Epithelial cell of esophagus (primary cell): ENCODE data around the gene ELMO2.

Source experiments
- DNase-seq: peaks from one replicate; pipeline ENCODE4 v3.0.0; 2010; ENCODE audit warnings: low read depth
- H3K4me3 ChIP-seq: 2 replicates; pipeline ENCODE4 v1.5.1; 2011; ENCODE audit warnings: mild to moderate bottlenecking, low read length, control low read depth
- TF ChIP-seq, protein P1 (sequence below): IDR thresholded peaks from 2 replicates; pipeline ENCODE4 v1.5.1; 2011; ENCODE audit warnings: low read depth, mild to moderate bottlenecking, low read length, control low read depth, inconsistent platforms; ENCODE audit not compliant: insufficient read depth; ENCODE audit errors: missing control alignments

Gene ELMO2

DNA sequence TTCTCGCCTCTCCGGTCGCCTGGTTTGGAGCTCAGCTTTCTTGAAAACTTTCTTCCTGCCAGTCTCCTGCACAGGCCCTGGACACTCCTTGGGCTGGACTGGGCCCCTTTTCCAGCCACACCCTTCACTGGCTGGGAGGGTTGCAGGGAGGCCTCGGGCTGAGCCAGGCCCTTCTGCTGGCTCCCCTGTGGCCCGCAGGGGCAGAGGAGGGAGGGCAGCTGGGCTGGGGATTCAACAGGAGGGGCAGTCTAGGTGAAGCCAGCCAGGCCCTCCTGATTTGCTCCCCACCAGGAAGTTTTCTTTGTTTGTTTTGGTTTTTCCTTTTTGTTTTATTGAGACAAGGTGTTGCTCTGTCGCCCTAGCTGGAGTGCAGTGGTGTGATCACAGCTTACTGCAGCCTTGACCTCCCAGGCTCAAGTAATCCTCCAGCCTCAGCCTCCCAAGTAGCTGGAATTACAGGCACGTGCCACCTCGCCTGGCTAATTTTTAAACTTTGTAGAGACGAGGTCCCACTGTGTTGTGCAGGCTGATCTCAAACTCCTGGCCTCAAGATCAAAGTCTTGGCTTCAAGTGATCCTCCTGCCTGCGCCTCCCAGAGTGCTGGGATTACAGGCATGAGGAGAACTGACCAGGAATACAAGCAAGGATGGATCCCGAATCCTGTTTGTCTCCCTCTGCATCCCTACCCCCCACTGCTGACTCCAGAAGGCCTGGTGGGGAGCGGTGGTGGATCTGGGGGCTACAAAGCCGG lies 74.6 kb downstream of the ELMO2 start:
- TF ChIP-seq, protein P1, sequence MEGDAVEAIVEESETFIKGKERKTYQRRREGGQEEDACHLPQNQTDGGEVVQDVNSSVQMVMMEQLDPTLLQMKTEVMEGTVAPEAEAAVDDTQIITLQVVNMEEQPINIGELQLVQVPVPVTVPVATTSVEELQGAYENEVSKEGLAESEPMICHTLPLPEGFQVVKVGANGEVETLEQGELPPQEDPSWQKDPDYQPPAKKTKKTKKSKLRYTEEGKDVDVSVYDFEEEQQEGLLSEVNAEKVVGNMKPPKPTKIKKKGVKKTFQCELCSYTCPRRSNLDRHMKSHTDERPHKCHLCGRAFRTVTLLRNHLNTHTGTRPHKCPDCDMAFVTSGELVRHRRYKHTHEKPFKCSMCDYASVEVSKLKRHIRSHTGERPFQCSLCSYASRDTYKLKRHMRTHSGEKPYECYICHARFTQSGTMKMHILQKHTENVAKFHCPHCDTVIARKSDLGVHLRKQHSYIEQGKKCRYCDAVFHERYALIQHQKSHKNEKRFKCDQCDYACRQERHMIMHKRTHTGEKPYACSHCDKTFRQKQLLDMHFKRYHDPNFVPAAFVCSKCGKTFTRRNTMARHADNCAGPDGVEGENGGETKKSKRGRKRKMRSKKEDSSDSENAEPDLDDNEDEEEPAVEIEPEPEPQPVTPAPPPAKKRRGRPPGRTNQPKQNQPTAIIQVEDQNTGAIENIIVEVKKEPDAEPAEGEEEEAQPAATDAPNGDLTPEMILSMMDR, result no peak
- H3K4me3 ChIP-seq, result no peak overlapping the region
- DNase-seq, result no peak

DNA sequence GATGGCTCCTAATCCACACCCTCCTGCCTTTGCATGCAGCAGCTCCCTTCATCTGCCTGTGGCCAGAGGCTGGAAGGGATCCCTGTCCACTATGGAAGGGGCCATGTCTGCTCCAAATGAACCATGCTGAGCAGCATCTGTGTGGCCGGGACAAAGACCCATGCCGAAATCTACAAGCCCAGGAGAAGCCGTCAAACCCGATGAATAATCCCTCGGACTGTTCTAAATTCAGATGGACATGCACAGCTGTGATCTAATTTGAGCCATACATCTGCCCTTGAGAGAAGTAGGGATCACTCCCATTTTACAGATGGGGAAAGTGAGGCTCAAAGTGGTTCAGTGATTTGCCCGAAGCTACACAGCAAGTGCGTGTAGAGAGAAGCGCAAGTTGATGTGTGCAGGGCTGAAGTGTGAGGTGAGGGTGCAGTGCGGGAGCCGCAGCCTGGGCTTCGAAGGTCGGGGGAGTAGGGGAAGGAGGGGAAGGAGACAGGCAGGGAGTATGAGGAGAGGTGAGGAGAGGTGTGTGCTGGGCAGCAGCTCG lies 75.5 kb downstream of the ELMO2 start:
- H3K4me3 ChIP-seq, result no peak overlapping the region
- TF ChIP-seq, protein P1, result no peak
- DNase-seq, result no peak

DNA sequence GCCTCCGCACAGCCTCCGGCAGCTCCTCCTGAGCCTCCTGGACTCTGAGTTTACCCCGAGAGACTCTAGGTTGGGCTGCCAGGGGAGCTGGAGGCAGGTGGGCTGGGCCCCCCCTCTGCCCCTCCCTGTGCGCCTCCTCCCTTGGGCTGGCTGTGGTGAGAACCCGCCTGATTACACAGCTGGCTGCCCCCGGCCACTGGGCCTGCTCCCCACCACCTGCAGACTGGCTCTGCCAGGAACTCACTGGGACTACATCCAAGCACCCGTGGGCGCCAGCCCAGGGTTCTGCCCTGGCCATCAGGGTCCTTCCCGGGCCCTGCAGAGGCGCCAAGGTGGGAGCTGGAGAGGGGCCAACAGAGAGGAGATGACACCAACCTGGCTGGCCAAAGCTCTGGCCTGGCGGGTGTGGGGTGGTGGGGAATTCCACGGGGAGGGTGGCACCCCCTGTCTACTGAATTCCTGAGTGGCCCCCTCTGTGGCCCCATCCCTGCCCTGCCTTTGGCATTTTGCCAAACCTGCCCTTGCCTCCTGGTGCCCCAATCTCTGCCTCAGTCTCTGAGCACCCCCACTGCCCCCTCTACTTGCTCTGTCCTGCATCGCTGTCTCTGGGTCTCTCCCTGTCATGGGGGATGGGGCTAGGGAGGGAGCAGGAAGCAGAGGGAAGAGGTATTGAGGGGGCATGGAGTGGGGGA lies 76.2 kb downstream of the ELMO2 start:
- TF ChIP-seq, protein P1, result no peak
- no peak for DNase-seq
- no peak overlapping the region for H3K4me3 ChIP-seq

DNA sequence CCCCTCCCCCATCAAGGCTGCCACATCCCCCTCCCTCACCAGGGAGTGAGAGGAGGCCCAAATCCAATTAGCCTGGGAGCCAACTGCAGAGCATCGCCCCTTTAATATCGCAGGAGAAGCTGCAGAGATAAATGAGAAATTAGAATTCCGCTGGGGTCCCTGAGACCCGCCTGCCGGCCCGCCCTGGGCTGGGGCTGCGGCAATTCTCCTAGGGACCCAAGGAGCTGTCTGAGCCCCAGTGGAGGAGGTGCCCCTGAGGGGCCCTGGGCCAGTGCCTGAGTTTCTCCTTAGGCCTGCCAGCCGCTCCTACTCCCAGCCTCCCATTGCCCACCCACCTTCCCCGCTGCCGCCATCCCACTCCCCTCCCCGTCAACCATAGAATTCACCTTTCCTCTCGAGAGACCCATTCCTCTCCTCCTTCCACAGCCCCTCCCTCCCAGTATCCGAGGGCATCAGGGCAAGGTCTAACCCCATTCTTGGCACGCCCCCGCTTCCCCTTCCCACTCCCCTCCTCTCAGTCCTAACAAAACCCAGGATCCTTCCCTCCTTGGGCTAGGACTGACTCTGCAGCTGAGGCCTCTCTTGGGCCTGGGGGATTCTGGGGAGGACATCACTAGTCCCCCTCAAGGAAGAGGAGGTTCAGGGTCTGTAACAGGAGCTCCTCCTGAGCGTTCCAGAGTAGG lies 78.1 kb downstream of the ELMO2 start:
- no peak overlapping the region for H3K4me3 ChIP-seq
- DNase-seq, result no peak
- TF ChIP-seq, protein P1, result no peak

DNA sequence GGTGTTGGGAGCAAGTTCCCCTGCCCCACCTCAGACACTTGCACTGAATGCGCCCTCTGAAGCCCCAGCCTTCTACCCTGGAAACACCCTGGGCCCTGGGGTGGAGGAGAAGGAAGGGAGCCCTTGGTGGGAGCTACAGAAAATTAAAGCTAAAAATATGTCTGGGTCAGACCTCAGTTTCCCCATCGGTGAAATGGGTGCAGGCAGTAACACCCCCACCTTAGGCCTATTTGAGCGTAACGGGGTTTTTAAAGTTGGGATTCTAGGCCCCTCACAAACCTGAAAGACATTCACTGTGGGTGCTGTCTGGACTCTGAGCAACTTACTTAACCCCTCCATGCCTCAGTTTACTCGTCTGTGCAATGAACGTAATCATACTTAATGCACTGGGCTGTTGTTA lies 78.9 kb downstream of the ELMO2 start:
- no peak overlapping the region for H3K4me3 ChIP-seq
- DNase-seq, result no peak
- TF ChIP-seq, protein P1, result no peak

DNA sequence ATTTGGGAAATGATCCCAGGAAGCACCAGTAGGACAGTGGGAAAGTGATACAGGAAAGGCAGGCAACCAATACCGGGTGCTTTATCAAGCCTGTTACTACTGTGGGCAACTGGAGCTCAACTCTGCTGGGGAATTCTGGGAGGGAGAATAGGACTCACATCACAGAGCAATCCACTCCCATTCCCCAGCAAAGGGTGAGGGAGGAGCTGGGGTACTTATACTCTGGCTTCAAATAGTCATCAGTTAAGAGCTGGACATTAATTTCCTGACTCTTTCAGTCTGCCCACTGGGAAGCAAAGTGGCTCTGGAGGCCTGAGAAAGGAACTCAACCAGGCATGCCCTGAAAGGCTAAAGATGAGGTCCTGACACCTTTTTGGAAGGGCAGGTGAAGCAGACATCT lies 80.6 kb downstream of the ELMO2 start:
- DNase-seq, result no peak
- TF ChIP-seq, protein P1, result no peak
- no peak overlapping the region for H3K4me3 ChIP-seq
